MM.1S (cell line): Measurements from ENCODE around the gene PTP4A2.

Experiments used
- DNase-seq: peaks from one replicate; pipeline ENCODE4 v3.0.0-alpha.2; 2015
- H2AFZ ChIP-seq: fragments of 300-600 bp; sonication (generic); 2 replicates; pipeline ENCODE4 v1.6.0; 2016; ENCODE audit warnings: antibody characterized with exemption, low read length
- H3F3A ChIP-seq: fragments of 300-600 bp; sonication (generic); 2 replicates; pipeline ENCODE4 v1.6.1; 2016; ENCODE audit warnings: mild to moderate bottlenecking, antibody characterized with exemption, low read length, moderate library complexity, mixed read lengths; ENCODE audit not compliant: insufficient read depth
- H3K27ac ChIP-seq: fragments of 300-600 bp; sonication (generic); 2 replicates; pipeline ENCODE4 v1.5.1; 2016; ENCODE audit warnings: mild to moderate bottlenecking, low read length
- H3K27me3 ChIP-seq: fragments of 300-600 bp; sonication (generic); replicated peaks from 2 replicates; pipeline ENCODE4 v1.6.0; 2016; ENCODE audit warnings: low read length; ENCODE audit not compliant: insufficient read depth
- H3K36me3 ChIP-seq: fragments of 300-600 bp; sonication (generic); replicated peaks from 2 replicates; pipeline ENCODE4 v1.6.1; 2016; ENCODE audit warnings: mild to moderate bottlenecking, low read length, mixed read lengths; ENCODE audit not compliant: insufficient read depth
- H3K4me1 ChIP-seq: fragments of 300-600 bp; sonication (generic); 2 replicates; pipeline ENCODE4 v1.6.1; 2016; ENCODE audit warnings: low read length, mixed read lengths
- H3K4me2 ChIP-seq: fragments of 300-600 bp; sonication (generic); 2 replicates; pipeline ENCODE4 v1.6.0; 2016; ENCODE audit warnings: low read depth, low read length
- H3K4me3 ChIP-seq: fragments of 300-600 bp; sonication (generic); 2 replicates; pipeline ENCODE4 v1.5.1; 2016; ENCODE audit warnings: low read length, mixed read lengths
- H3K79me2 ChIP-seq: fragments of 300-600 bp; sonication (generic); 2 replicates; pipeline ENCODE4 v1.6.1; 2016; ENCODE audit warnings: mixed run types, low read length, mixed read lengths
- H3K9ac ChIP-seq: fragments of 300-600 bp; sonication (generic); 2 replicates; pipeline ENCODE4 v1.6.1; 2016; ENCODE audit warnings: low read length, mixed read lengths
- H3K9me2 ChIP-seq: fragments of 300-600 bp; sonication (generic); replicated peaks from 2 replicates; pipeline ENCODE4 v1.6.1; 2016; ENCODE audit warnings: mild to moderate bottlenecking, low read length, mixed read lengths; ENCODE audit not compliant: insufficient read depth
- H3K9me3 ChIP-seq: fragments of 300-600 bp; sonication (generic); replicated peaks from 2 replicates; pipeline ENCODE4 v1.6.1; 2016; ENCODE audit warnings: mild to moderate bottlenecking, low read length, mixed read lengths; ENCODE audit not compliant: insufficient read depth
- H4K20me1 ChIP-seq: fragments of 300-600 bp; sonication (generic); 2 replicates; pipeline ENCODE4 v1.6.1; 2016; ENCODE audit warnings: mild to moderate bottlenecking, low read length, moderate library complexity, mixed read lengths; ENCODE audit not compliant: insufficient read depth
- CTCF ChIP-seq: fragments of 300-600 bp; sonication (generic); IDR thresholded peaks from 2 replicates; pipeline ENCODE4 v1.5.1; 2016; ENCODE audit warnings: antibody characterized with exemption, low read length, mixed read lengths
- EZH2 ChIP-seq: fragments of 300-600 bp; sonication (generic); optimal IDR thresholded peaks from 2 replicates; pipeline ENCODE3; 2017; ENCODE audit warnings: low read depth, mild to moderate bottlenecking, antibody characterized with exemption, low read length, mixed read lengths
- EZH2phosphoT487 ChIP-seq: fragments of 300-600 bp; sonication (generic); IDR thresholded peaks from 2 replicates; pipeline ENCODE4 v1.6.1; 2018; ENCODE audit warnings: antibody characterized with exemption, low read length

The PTP4A2 gene

DNA sequence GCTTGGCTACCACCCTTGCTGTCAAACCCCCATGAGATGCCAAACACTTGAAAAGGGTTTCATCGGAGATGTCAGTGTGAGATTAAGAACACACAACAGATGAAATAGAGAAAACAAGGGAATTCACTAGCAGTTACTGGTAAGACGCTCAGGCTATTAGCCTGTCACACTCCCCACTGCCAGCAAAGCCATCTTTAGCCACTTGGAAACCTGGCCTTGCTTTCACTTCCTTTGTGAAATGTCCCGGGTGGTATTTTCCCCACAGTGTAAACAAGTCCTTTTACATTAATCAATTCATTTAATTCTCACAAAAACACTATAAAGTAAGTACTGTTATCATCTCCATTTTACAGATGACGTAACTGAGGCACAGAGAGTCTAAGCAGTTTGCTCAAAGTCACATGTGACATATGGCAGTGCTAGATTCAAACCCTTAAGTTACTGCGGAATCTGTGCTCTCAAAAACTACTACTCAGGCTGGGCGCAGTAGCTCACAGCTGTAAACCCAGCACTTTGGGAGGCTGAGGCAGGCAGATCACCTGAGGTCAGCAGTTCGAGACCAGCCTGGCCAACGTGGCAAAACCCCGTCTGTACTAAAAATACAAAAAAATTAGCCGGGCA, 42.8 kb upstream of the PTP4A2 start:
- peak; percentile 74 for DNase-seq
- Histone ChIP-seq H3K27me3 (no peaks in the 10 kb centered on the region), H2AFZ (peak overlapping the region; percentile 66), H3K9me3 (no peaks in the 10 kb centered on the region), H3K36me3 (no peaks in the 10 kb centered on the region), H3F3A (peaks cover 31% of the 10 kb centered on the region), H3K79me2 (no peaks in the 10 kb centered on the region), H3K4me2 (peak overlapping the region; percentile 61), H3K4me1 (peaks cover 43% of the 10 kb centered on the region), H3K4me3 (peak overlapping the region; percentile 20; the same call in 1 of the 2 replicates), H3K27ac (peak overlapping the region; percentile 73; the same call in 1 of the 2 replicates), H3K9ac (peak overlapping the region; percentile 11; the same call in 1 of the 2 replicates), H3K9me2 (no peaks in the 10 kb centered on the region), H4K20me1 (no peaks in the 10 kb centered on the region)
- TF ChIP-seq EZH2phosphoT487: no peak
- no peak for TF ChIP-seq CTCF
- no peak for TF ChIP-seq EZH2

GRCh38 chr1:31978843-31979400, 40.8 kb upstream of the PTP4A2 start:
- Histone ChIP-seq H3K4me2 (no peak overlapping the region), H3K27ac (no peak overlapping the region), H3K4me1 (peaks cover 29% of the 10 kb centered on the region), H3K9me3 (no peaks in the 10 kb centered on the region), H3K4me3 (no peak overlapping the region), H3K27me3 (no peaks in the 10 kb centered on the region), H2AFZ (no peak overlapping the region), H3K36me3 (no peaks in the 10 kb centered on the region), H4K20me1 (no peaks in the 10 kb centered on the region), H3K79me2 (no peaks in the 10 kb centered on the region), H3K9ac (no peak overlapping the region), H3F3A (peaks cover 16% of the 10 kb centered on the region), H3K9me2 (no peaks in the 10 kb centered on the region)
- DNase-seq: no peak
- TF ChIP-seq CTCF (no peak), EZH2 (no peak), EZH2phosphoT487 (no peak)

DNA sequence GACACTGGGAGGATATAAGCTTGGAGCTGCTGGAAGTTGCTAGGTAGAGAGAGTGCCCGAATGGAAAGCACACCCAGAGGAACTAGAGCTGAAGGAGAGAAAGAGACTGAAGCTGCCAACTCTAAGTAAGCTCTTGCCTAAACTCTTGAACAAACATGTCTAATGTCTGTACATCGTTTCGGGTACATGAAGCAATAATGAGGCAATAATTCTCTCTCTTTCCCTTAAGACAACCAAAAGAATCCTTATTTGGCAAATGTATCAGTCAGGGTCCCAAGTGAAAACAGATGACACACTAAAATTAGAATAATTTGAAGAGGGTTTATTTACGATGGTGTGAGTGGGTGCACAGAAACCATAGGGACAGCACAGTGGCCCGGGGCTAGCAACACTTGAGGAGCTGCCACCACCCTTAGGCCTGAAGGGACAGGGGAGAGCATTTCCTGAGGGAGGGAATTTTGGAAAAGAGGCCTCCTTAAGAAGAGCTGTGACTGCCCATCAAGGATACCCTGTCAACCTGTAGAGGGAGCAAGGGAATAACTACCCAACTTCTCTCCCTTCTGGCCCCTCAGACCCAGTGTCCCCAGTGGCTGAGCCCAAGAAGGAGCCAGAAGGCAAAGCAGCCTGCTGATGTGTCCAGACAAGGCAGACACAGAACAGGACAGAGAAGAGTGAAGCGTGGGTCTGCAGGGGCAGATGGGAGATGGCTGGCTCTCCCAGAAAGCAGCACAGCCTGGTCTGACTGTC, 39.4 kb upstream of the PTP4A2 start:
- Histone ChIP-seq H3K4me3 (no peak overlapping the region), H3K79me2 (no peaks in the 10 kb centered on the region), H4K20me1 (no peaks in the 10 kb centered on the region), H3K27me3 (no peaks in the 10 kb centered on the region), H3K27ac (no peak overlapping the region), H2AFZ (peak overlapping the region; percentile 64), H3K9me2 (no peaks in the 10 kb centered on the region), H3K9ac (no peak overlapping the region), H3K4me2 (no peak overlapping the region), H3K4me1 (peaks cover 26% of the 10 kb centered on the region), H3F3A (peaks cover 16% of the 10 kb centered on the region), H3K36me3 (no peaks in the 10 kb centered on the region), H3K9me3 (no peaks in the 10 kb centered on the region)
- TF ChIP-seq EZH2: no peak
- peak; percentile 49 for TF ChIP-seq CTCF
- DNase-seq: peak; percentile 55
